NAMALWA (cell line): ENCODE data around the gene AQP12A.
"Not testable (repeated sequence)": the region's sequence is repeated elsewhere in the genome, so short reads cannot be mapped to it uniquely, and the experiment has no call there.

Source experiments
- DNase-seq: peaks from one replicate; pipeline ENCODE4 v3.0.0-alpha.2; 2015; ENCODE audit warnings: low spot score

The AQP12A gene

GRCh38 chr2:240688553-240688919 is 3.1 kb upstream of the AQP12A start:
- no peak for DNase-seq

DNA sequence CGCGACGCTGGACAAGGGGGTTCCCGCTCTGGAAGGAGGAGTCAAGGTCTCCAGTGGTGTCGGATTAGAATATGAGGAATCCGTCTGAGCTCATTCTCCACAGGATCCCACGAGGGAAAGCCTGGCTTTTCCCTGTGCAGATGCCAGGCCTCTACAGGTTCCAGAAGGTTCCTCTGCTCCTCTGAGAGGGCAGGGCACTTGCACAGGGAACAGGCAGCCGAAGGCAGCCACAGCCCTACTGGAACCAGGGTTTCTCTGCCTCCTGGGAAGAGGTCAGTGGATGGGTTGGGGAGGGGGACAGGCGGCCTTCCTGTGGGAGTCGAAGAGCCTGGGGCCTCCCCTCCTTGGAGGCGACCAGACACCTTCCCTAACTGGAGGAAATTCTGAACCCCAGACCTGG is 1.7 kb upstream of the AQP12A start:
- no peak for DNase-seq

- DNase-seq, result not testable (repeated sequence)
These were observed 1.1 kb upstream of the AQP12A start for GRCh38 chr2:240690421-240691074.

- DNase-seq, result not testable (repeated sequence)
These were observed 615 bp upstream of the AQP12A start for GRCh38 chr2:240691075-240691427.

GRCh38 chr2:240692583-240693561 is 1.2 kb downstream of the AQP12A start:
- DNase-seq, result not testable (repeated sequence)

DNA sequence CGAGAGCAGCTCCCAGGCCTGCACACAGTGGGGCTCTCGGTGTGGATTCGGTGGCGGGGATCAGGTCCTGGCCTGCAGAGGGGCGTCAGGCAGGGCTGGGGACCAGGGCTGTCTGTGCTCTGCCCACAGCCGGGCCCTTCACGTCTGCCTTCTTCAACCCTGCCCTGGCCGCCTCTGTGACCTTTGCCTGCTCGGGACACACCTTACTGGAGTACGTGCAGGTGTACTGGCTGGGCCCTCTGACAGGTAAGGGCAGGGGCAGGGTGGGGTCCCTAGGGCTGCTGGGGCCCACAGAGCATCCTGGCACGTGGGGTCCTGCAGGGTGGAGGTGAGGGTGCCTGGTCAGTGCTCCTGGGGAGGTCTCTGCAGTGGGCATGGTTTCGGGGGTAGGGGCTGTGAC is 2.6 kb downstream of the AQP12A start:
- not testable (repeated sequence) for DNase-seq

- not testable (repeated sequence) for DNase-seq
These were observed 3.9 kb downstream of the AQP12A start for GRCh38 chr2:240695593-240695992.

DNA sequence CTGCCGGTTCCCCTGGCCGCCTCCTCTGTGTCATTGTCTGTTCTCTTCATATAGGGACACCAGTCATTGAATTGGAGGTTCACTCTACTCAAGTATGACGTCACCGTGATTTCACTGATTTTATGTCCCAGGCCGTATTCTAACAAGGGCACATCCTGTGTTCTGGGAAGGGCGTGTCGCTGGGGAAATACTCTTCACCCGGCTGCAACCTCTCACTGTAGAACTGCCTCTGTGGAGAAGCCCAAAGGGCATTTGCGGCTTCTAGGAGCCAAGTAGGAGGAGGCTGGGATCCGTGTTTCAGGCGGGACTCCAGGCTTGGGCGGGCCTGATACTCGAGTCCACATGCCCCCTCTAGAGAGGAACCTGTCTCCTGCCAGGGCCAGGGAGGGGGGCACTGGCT is 4.8 kb downstream of the AQP12A start:
- DNase-seq, result not testable (repeated sequence)

GRCh38 chr2:240698852-240699561 is 7.3 kb downstream of the AQP12A start:
- not testable (repeated sequence) for DNase-seq

DNA sequence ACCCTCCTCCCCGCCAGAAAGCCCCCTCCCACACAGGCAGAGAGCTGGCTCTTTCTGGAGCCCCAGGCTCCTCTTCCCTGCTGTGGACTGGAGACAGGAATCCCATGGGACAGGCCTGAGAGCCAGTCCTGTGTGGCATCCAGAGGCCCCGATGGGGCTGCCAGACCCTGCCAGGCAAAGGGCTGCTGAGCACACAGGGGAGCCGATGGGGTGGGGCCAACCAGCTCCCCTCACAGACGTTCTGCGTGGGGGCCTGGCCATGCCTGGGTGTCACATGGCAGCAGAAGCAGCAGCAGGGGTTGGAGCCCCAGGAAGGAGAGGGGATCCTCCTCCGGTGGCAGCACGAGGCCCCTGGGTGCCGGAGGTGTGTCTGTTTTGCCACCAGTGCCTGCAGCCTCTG is 8.2 kb downstream of the AQP12A start:
- not testable (repeated sequence) for DNase-seq

DNA sequence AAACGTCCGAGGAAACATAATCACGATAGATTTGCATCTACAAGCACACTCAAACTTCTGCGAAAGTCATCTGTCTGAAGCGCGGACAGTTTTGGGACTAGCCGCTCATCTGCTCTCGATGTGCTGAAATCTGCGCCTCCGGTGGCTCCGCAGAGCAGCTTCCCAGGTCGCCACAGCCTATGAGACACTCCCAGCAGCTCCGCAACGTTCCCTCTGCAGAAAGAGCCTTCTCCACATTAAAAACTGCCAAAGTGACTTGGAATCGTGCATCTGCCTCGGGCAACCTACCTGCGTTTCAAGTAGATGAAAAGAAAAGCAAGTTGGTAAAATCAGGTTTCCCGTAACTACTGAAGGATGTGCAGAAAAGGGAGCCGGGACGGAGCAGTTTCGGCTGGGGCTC is 8.9 kb downstream of the AQP12A start:
- not testable (repeated sequence) for DNase-seq

- no peak for DNase-seq
These were observed 9.5 kb downstream of the AQP12A start for GRCh38 chr2:240701091-240701735.

- DNase-seq, result no peak
These were observed 10.3 kb downstream of the AQP12A start for GRCh38 chr2:240701736-240702639.

DNA sequence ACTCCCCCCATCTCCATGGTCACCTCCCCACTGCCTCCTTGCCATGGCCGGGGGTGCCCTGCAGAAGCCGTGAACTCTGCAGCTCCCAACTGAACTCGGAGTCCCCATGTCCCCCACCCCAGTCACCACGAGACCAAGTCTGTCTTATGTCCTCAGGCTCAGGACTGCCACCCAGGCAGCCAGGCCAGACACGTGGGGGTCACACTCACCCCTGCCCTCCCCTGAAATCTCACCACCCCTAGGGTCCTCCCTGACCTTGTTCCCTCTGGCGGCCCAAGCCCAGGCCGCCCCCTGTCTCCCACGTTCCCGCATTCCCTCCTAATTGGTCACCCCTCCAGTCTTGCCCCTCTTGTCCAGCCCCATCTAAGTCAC is 11.0 kb downstream of the AQP12A start:
- no peak for DNase-seq

DNA sequence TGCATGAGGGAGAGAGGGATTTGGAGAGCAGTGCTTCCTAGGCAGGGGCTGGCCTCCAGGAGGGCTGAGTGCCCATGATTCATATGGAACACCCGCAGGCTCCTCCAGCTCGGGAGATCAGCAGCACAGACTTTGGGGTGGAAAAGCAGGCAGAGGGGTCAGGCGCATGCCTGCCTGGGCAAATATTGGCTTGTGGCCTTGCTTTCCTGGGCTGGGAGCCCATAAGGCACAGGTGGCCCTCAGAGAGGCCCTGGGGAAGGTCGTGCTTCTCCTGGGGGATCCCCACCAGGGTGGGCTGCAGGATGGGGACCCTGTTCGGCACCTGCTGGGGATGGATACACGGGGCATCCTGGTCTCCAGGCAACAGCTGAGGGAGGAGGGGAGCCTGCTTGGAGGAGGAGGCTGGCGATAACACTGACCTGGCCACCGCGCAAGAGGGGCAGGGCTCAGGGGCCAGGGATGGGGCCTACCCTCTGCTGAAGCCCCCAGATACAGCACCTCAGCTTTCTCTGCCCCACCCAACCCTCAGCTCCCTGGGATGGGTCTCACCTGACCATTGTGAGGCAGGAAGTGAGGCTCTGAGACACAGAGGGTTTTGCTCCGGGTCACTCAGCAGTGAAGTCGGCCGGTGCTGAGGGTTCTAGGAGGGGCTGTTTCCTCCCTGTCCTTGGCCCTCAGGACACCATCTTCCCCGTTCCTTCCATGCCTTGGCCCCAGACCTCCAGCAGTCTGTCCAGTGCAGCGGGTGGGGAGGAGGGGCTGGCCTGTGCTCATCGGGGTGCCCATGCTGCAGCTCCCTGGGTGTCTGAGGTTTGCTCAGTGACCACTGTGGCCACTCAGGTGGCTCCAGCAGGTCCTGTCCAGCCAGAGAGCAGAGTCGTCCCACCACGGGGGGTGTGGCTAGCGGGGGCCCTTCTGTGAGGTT is 12.0 kb downstream of the AQP12A start:
- DNase-seq, result no peak

GRCh38 chr2:240704651-240705050 is 13.0 kb downstream of the AQP12A start:
- DNase-seq, result no peak

DNA sequence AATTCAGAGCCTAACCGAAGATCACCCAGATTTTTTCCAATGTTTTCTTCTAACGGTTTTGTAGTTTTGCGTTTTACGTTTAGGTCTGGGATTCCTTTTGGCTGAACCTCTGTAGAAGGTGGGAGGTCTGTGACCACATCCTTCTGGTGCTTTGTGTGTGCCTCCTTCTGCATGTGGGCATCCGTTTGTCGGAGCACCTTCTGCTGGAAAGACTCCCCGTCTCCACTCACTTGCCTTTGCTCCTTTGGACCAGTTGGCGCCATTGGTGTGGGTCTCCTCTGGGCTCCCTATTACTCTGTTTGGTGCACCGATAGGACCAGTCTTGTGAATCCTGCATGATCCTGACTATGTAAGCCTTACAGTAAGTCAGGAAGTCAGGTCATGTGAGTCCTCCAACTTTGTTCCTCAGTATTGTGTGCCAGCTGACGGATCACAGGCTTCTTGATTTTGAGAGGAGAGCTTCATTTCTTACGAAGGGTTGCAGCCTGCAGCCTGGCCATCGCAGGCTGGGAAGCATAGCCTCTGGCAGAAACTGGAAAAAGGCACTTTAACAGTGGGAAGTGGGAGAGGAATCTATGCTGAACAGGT is 13.6 kb downstream of the AQP12A start:
- no peak for DNase-seq

- DNase-seq, result no peak
These were observed 15.5 kb downstream of the AQP12A start for GRCh38 chr2:240707043-240707756.

DNA sequence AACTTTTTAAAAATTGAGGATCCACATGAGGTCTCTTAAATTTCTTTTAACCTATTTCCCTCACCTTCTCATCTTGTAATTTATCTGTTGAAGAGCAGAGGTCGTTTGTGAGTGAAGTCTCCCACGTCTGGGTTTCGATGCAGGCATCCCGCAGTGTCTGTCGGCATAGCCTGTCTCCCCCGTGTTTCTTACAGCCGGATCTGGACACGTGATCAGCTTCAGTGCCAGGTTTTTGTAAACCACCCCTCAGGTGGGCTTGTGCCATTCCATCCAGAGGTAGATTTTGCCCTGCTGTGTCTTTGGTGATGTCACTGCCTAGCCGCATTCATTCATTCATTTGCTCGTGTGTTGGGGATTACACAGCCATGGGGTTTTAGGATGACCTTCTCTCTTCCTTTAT is 16.2 kb downstream of the AQP12A start:
- DNase-seq, result no peak
